Measurements from ENCODE around the gene TBCD. TPM values are rescaled to one million over a fixed set of nuclear protein-coding genes. Genes with fewer than 3 reads are reported as not detected.

The TBCD gene
- total RNA-seq, 1 experiment from 2014 or later, result 129 TPM

GRCh38 chr17:82981141-82981730, 229.4 kb downstream of the TBCD start:
- H3K9me3 Mint-ChIP-seq, result no peaks in the 10 kb centered on the region
- H2BK12ac ChIP-seq (ENCODE audit: insufficient read length, low read depth, low read length), result no peak overlapping the region
- WGBS (ENCODE audit: extremely low coverage, insufficient read length, low lambda C conversion rate), result no CpG with 5 or more reads among the region's 15 CpGs

More at GRCh38 chr17:82981141-82981730, 229.4 kb downstream of the TBCD start:
- no peak overlapping the region for H3T11ph ChIP-seq (ENCODE audit: low read length)
- no peak overlapping the region for H3K23ac ChIP-seq (ENCODE audit: insufficient read length, low read depth, low read length)
- H2AFZ ChIP-seq (ENCODE audit: low read length), result no peak overlapping the region
- no peak overlapping the region for H2BK15ac ChIP-seq (ENCODE audit: low read depth, low read length)
- no peak overlapping the region for H3K18ac ChIP-seq (ENCODE audit: insufficient read length, low read depth, low read length)
- no peaks in the 10 kb centered on the region for H3K9me3 ChIP-seq (ENCODE audit: control insufficient read depth, low read depth, low read length)
- H3K4me2 ChIP-seq (ENCODE audit: insufficient read depth, insufficient read length, low read length), result no peak overlapping the region
- Mint-ChIP-seq H3K36me3 (ENCODE audit: insufficient read depth in 1 of 3, low read depth in 3 of 3) (no peaks in the 10 kb centered on the region; a peak in 1 of 7 replicates), H3K27ac (no peak overlapping the region; a peak in 1 of 7 replicates), H3K27me3 (ENCODE audit: low read depth) (no peaks in the 10 kb centered on the region), H3K4me3 (no peak overlapping the region), H3K4me1 (peaks cover 20 to 25% of the 10 kb centered on the region in 2 experiments)
- H4K91ac ChIP-seq (ENCODE audit: insufficient read length, low read depth, low read length), result no peak overlapping the region
- TF ChIP-seq CTCF (conservative IDR thresholded peaks at IDR 0.05), result no peak
- H3K27me3 ChIP-seq (ENCODE audit: insufficient read depth, low read length), result no peaks in the 10 kb centered on the region
- H4K20me1 ChIP-seq (ENCODE audit: control insufficient read depth, insufficient read depth, insufficient read length), result no peaks in the 10 kb centered on the region
- DNase-seq, result no peak
- H3K14ac ChIP-seq (ENCODE audit: insufficient read depth, low read length), result no peak overlapping the region
- no peak overlapping the region for H3K4ac ChIP-seq (ENCODE audit: low read depth, low read length)
- no peaks in the 10 kb centered on the region for H3K79me1 ChIP-seq (ENCODE audit: insufficient read depth, low read depth, low read length, poor library complexity, severe bottlenecking)
- H3K79me2 ChIP-seq (ENCODE audit: insufficient read depth, low read length), result no peaks in the 10 kb centered on the region
- no peak overlapping the region for H2AK5ac ChIP-seq (ENCODE audit: insufficient read length, low read length)
- H3K9ac ChIP-seq (ENCODE audit: extremely low read depth, insufficient read length, low read length), result no peak overlapping the region
- no peak overlapping the region for H4K5ac ChIP-seq (ENCODE audit: insufficient read length, low read depth, low read length)
- no peak overlapping the region for H2BK120ac ChIP-seq (ENCODE audit: low read depth, low read length, poor library complexity, severe bottlenecking)
- no peaks in the 10 kb centered on the region for H3K23me2 ChIP-seq (ENCODE audit: insufficient read length, low read depth, low read length, poor library complexity, severe bottlenecking)
- H4K8ac ChIP-seq (replicated peaks; ENCODE audit: insufficient read length, low read depth, low read length), result no peak overlapping the region
- no peak overlapping the region for H2BK20ac ChIP-seq (ENCODE audit: low read depth, low read length, poor library complexity, severe bottlenecking)
- H3K27ac ChIP-seq (ENCODE audit: insufficient read length, low read depth, low read length), result no peak overlapping the region
- no peak overlapping the region for H2BK5ac ChIP-seq (ENCODE audit: insufficient read length, low read length)
- no peaks in the 10 kb centered on the region for H3K4me1 ChIP-seq (ENCODE audit: insufficient read depth, low read length)
- H3K56ac ChIP-seq (ENCODE audit: insufficient read length, low read depth, low read length), result no peak overlapping the region
